A549 (cell line): ENCODE measurements around the gene SPEM1. TPM values are rescaled to one million over a fixed set of nuclear protein-coding genes. Genes with fewer than 3 reads are reported as not detected.

Experiments used
- ATAC-seq, 2 experiments: fragments of 200-7000 bp in 1 of 2; fragments of >200 bp in 1 of 2; cut with Nextera tagmentation in 1 of 2; cut with Tn5 transposase in 1 of 2; 3 replicates each; pipeline versions ENCODE4 v1.8.0 to v1.9.1; 2018 to 2020; ENCODE audit warnings: mild to moderate bottlenecking in 1 of 2, moderate library complexity in 1 of 2
- CTCF ChIA-PET: fragments of 300-600 bp; sonication (Branson Sonifier 250); formaldehyde crosslinking; extraction: SDS; loops from one replicate; lab custom pipeline; 2021; ENCODE audit warnings: antibody characterized with exemption, inconsistent platforms; lab: Yijun Ruan, JAX
- POLR2A ChIA-PET: fragments of 350-600 bp; formaldehyde crosslinking; extraction: SDS; loops from one replicate; lab custom pipeline; 2021; ENCODE audit warnings: antibody characterized with exemption, inconsistent platforms; lab: Yijun Ruan, JAX
- DNase-seq, 2 experiments: peaks; one replicate each; pipeline versions ENCODE4 v3.0.0 to v3.0.0-alpha.2; 2011 to 2016; ENCODE audit warnings: low read depth in 1 of 2, low spot score in 1 of 2
- FAIRE-seq: peaks from 2 replicates; lab custom pipeline; 2011; peaks lifted over from hg19 to GRCh38; lab: Jason Lieb, UNC
- H3K27ac ChIP-seq, 2 experiments: fragments of >200 bp; sonication (Bioruptor Twin); formaldehyde crosslinking; 3 replicates each; pipeline ENCODE4 v1.5.1; 2016 to 2017
- H3K4me1 ChIP-seq: fragments of >200 bp; sonication (Bioruptor Twin); formaldehyde crosslinking; 3 replicates; pipeline ENCODE4 v1.6.1; 2016
- H3K4me2 ChIP-seq: fragments of >200 bp; sonication (Bioruptor Twin); formaldehyde crosslinking; 3 replicates; pipeline ENCODE4 v1.6.1; 2016
- H3K4me3 ChIP-seq: fragments of >200 bp; sonication (Bioruptor Twin); formaldehyde crosslinking; 3 replicates; pipeline ENCODE4 v1.5.1; 2016
- H3K9me3 ChIP-seq: fragments of >200 bp; sonication (Bioruptor Twin); formaldehyde crosslinking; 3 replicates; pipeline ENCODE4 v1.6.1; 2016
- BHLHE40 ChIP-seq: IDR thresholded peaks from 2 replicates; pipeline ENCODE4 v1.6.1; 2012; ENCODE audit warnings: low read depth, low read length, inconsistent platforms
- CBX8 ChIP-seq: fragments of 200-600 bp; sonication (generic); IDR thresholded peaks from 2 replicates; pipeline ENCODE4 v1.6.1; 2016
- CHD2 ChIP-seq: fragments of 150-350 bp; IDR thresholded peaks from 2 replicates; pipeline ENCODE4 v1.6.1; 2014; ENCODE audit warnings: low read length; ENCODE audit not compliant: partially characterized antibody
- EHF ChIP-seq: fragments of 250-450 bp; sonication (Bioruptor Pico); IDR thresholded peaks from 2 replicates; pipeline ENCODE4 v1.5.0; 2020; ENCODE audit warnings: mild to moderate bottlenecking
- EHMT2 ChIP-seq: fragments of 200-600 bp; sonication (generic); IDR thresholded peaks from 2 replicates; pipeline ENCODE4 v1.6.1; 2016; ENCODE audit warnings: antibody characterized with exemption, low read depth, mild to moderate bottlenecking, moderate library complexity
- EP300 ChIP-seq, 2 experiments: fragments of >200 bp; sonication (Bioruptor Twin); formaldehyde crosslinking; IDR thresholded peaks; 2 replicates in 1 of 2; 3 replicates in 1 of 2; pipeline ENCODE4 v1.6.1; 2016 to 2017
- FOSL2 ChIP-seq, 2 experiments: fragments of 450-650 bp in 1 of 2; fragments of >200 bp in 1 of 2; sonication (Bioruptor Twin) in 1 of 2; formaldehyde crosslinking; IDR thresholded peaks; 2 replicates each; pipeline versions ENCODE4 v1.5.0 to v1.6.1; 2016 to 2020; ENCODE audit warnings: mild to moderate bottlenecking in 1 of 2, moderate library complexity in 1 of 2
- HDAC2 ChIP-seq: fragments of 200-600 bp; sonication (generic); IDR thresholded peaks from 2 replicates; pipeline ENCODE4 v1.6.1; 2016
- HEYL ChIP-seq: fragments of 250-450 bp; sonication (Bioruptor Pico); IDR thresholded peaks from 2 replicates; pipeline ENCODE4 v1.8.0; 2021; ENCODE audit warnings: mild to moderate bottlenecking, moderate library complexity
- JUN ChIP-seq, 2 experiments: fragments of >200 bp; sonication (Bioruptor Twin); formaldehyde crosslinking; IDR thresholded peaks; 2 replicates in 1 of 2; 3 replicates in 1 of 2; pipeline ENCODE4 v1.6.1; 2016 to 2017
- JUNB ChIP-seq: fragments of >200 bp; sonication (Bioruptor Twin); formaldehyde crosslinking; IDR thresholded peaks from 2 replicates; pipeline ENCODE4 v1.6.1; 2016
- MAFK ChIP-seq: fragments of 450-650 bp; IDR thresholded peaks from 2 replicates; pipeline ENCODE4 v1.6.1; 2014; ENCODE audit not compliant: partially characterized antibody
- MAZ ChIP-seq: fragments of 150-350 bp; IDR thresholded peaks from 2 replicates; pipeline ENCODE4 v1.6.1; 2014; ENCODE audit warnings: antibody characterized with exemption, low read depth, low read length, borderline replicate concordance
- PHF8 ChIP-seq: fragments of 200-600 bp; sonication (generic); IDR thresholded peaks from 2 replicates; pipeline ENCODE4 v1.6.1; 2016; ENCODE audit warnings: low read depth, mild to moderate bottlenecking, antibody characterized with exemption, moderate library complexity, borderline replicate concordance
- RAD21 ChIP-seq, 2 experiments: fragments of >200 bp in 1 of 2; sonication (Bioruptor Twin) in 1 of 2; formaldehyde crosslinking in 1 of 2; IDR thresholded peaks in 1 of 2; conservative IDR thresholded peaks in 1 of 2; 2 replicates in 1 of 2; 3 replicates in 1 of 2; pipeline ENCODE4 v1.6.1; 2012 to 2018; ENCODE audit warnings: inconsistent platforms in 1 of 2
- RARB ChIP-seq: fragments of 250-450 bp; sonication (Bioruptor Pico); IDR thresholded peaks from 2 replicates; pipeline ENCODE4 v1.8.0; 2021; ENCODE audit warnings: mild to moderate bottlenecking, moderate library complexity
- RNF2 ChIP-seq: fragments of 200-600 bp; sonication (generic); IDR thresholded peaks from 2 replicates; pipeline ENCODE4 v1.6.1; 2016; ENCODE audit warnings: low read depth, mild to moderate bottlenecking, antibody characterized with exemption, moderate library complexity, borderline replicate concordance
- TFCP2L1 ChIP-seq: fragments of 250-450 bp; sonication (Bioruptor Pico); IDR thresholded peaks from 2 replicates; pipeline ENCODE4 v1.5.0; 2021; ENCODE audit warnings: mild to moderate bottlenecking
- TP53 ChIP-seq: fragments of 250-450 bp; sonication (Bioruptor Pico); IDR thresholded peaks from 2 replicates; pipeline ENCODE4 v1.5.0; 2021; ENCODE audit warnings: mild to moderate bottlenecking, moderate library complexity
- ZC3H11A ChIP-seq: fragments of 450-650 bp; IDR thresholded peaks from 2 replicates; pipeline ENCODE4 v1.6.1; 2014; ENCODE audit warnings: antibody characterized with exemption, mild to moderate bottlenecking
- ZFP36 ChIP-seq: fragments of 450-650 bp; IDR thresholded peaks from 2 replicates; pipeline ENCODE4 v1.6.1; 2014; ENCODE audit warnings: borderline replicate concordance; ENCODE audit not compliant: partially characterized antibody
- WGBS: methylation state at CpG from one replicate; pipeline ENCODE4 v1.1.6; 2017; ENCODE audit errors: missing lambda C conversion rate; 5-methylcytosine and 5-hydroxymethylcytosine counted together
- polyA plus RNA-seq, 4 experiments: library from polyadenylated mRNA; depleted of rRNA in 3 of 4; stranded (reverse); fragments of >200 nt; fragmentation: RNase III in 1 of 4; extraction: RNeasy Plus Mini Kit Qiagen cat#74134 plus additional on column Dnase treatment in 1 of 4; gene quantifications; 2 replicates in 3 of 4; 3 replicates in 1 of 4; pipeline ENCODE4 v1.2.3, GENCODE V29; 2011 to 2017
- TF ChIP-seq, protein P1 (sequence below): IDR thresholded peaks from 2 replicates; pipeline ENCODE4 v1.6.1; 2012
- TF ChIP-seq, protein P2 (sequence below): fragments of 250-450 bp; sonication (Bioruptor Pico); IDR thresholded peaks from 2 replicates; pipeline ENCODE4 v1.5.0; 2021; ENCODE audit warnings: mild to moderate bottlenecking, moderate library complexity, borderline replicate concordance
- TF ChIP-seq, protein P3 (sequence below): fragments of 250-450 bp; sonication (Bioruptor Pico); IDR thresholded peaks from 2 replicates; pipeline ENCODE4 v1.5.0; 2020; ENCODE audit warnings: low read depth, mild to moderate bottlenecking, moderate library complexity
- TF ChIP-seq, protein P4 (sequence below): fragments of >200 bp; sonication (Bioruptor Twin); formaldehyde crosslinking; IDR thresholded peaks from 3 replicates; pipeline ENCODE4 v1.5.1; 2016

The SPEM1 gene
- polyA plus RNA-seq, 2 of the 4 experiments (the other 2 are of a cell fraction), result 0.09 TPM; not detected in 1

DNA sequence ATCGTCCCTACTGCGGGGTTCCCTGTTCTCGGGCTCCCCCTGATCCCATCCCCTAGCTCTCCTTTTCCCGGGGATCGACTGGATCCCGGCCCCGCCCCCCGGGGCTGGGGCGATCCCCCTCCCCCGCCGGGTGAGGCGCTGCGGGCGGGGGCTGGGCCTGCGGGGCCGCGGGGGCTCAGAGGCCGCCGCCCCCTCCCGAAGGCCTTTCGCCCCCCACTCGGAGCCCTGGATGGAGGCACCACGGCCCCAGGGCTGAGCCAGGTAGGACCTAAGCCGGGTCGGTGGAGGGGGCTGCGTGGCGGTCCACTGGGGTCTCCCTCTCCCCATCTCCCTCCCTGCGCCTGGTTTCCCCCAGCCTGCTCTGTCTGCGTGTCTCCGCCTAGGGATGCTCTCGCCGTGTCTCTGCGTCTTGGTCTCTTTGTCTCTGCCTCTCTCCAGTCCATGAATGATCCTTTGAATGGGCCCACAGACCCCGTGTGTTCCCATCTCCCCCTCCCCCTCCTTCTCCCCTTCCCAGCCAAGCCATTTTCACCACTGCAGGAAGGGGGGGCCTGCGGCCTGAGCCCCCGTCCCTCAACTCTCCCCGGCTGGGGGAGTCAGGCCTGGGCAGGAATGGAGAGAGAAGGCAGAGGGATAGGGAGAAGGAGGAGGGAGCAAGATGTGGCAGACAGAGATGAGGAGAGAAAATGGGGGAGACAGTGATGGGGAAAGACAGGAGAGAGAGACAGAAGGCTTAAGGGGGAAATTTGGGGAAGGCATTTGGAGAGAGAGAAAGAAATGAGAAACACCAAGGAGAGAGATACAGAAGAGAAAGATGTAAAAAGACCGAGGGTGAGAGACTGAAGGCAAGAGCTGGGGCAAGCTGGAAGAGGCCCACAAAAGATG, 14.5 kb upstream of the SPEM1 start:
- CTCF ChIA-PET, result interaction anchor here (0.5 to 3.2 kb wide), 7 partner anchors 18 to 156 kb away, joined by 3 to 15 read pairs (median 5); partner anchors contain the start of gene SENP3
- ATAC-seq, result no peak
- H3K27ac ChIP-seq, result peak overlapping the region; percentile 81 to 92
- no peak for DNase-seq
- POLR2A ChIA-PET, result interaction anchor here (1.2 kb wide), 2 partner anchors 11 to 31 kb away, joined by 3 to 4 read pairs; partner anchors contain the start of gene PLSCR3
- H3K4me1 ChIP-seq, result peaks cover 22% of the 10 kb centered on the region
- TF ChIP-seq EHF (CRISPR knock-in tag) (no peak), CBX8 (no peak), TFCP2L1 (CRISPR knock-in tag) (no peak), ZFP36 (no peak), ZC3H11A (no peak), EP300 (IDR thresholded peaks at IDR 0.05) (no peak), JUNB (no peak), HEYL (CRISPR knock-in tag) (no peak), RAD21 (conservative IDR thresholded peaks at IDR 0.05 in 1 of 2, IDR thresholded peaks at IDR 0.05 in 1 of 2) (no peak), PHF8 (no peak)
- TF ChIP-seq, protein P1, sequence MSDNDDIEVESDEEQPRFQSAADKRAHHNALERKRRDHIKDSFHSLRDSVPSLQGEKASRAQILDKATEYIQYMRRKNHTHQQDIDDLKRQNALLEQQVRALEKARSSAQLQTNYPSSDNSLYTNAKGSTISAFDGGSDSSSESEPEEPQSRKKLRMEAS, result no peak
- TF ChIP-seq, all 56 proteins: peak for 0
- H3K4me2 ChIP-seq, result peak overlapping the region; percentile 99
- peak overlapping the region; percentile 88 for H3K4me3 ChIP-seq
- no peaks in the 10 kb centered on the region for H3K9me3 ChIP-seq
- WGBS, result 52% methylated on average over 18 of the region's 38 CpGs
- no peak for FAIRE-seq

DNA sequence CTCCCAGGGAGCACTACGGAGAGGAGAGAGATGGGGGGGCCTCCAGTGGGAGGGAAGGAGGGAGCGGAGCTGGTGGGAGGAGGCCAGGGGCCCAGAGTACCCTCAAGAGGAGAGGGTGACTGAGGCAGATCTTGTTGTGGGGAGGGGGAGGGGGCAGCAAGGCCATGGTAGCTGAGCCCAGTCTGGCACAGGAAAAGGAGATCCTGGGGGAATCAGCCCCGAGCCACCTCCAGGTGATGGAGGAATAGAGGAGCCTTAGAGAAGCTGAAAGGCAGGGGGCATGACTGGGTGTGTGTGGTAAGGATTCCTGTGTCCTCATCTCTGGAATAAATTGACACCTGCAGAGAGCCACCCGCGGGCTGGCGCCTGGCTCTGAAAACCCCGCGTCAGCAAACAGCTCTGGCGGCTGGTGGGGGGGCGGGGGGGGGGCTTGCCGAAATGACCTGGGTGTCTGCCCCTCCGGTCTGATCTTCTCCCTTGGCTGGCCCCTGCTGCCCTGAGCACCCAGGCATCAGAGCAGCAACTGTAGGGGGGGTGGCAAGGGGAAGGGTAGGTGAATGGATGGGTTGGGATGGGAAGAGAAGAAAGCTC, 13.8 kb upstream of the SPEM1 start:
- peak; percentile 30 for TF ChIP-seq MAFK
- TF ChIP-seq, protein P2, sequence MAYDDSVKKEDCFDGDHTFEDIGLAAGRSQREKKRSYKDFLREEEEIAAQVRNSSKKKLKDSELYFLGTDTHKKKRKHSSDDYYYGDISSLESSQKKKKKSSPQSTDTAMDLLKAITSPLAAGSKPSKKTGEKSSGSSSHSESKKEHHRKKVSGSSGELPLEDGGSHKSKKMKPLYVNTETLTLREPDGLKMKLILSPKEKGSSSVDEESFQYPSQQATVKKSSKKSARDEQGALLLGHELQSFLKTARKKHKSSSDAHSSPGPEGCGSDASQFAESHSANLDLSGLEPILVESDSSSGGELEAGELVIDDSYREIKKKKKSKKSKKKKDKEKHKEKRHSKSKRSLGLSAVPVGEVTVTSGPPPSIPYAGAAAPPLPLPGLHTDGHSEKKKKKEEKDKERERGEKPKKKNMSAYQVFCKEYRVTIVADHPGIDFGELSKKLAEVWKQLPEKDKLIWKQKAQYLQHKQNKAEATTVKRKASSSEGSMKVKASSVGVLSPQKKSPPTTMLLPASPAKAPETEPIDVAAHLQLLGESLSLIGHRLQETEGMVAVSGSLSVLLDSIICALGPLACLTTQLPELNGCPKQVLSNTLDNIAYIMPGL (CRISPR knock-in tag), result no peak
- no peak for TF ChIP-seq FOSL2 (IDR thresholded peaks at IDR 0.05)
- no peak for TF ChIP-seq FOSL2 (CRISPR knock-in tag; IDR thresholded peaks at IDR 0.05)
- Histone ChIP-seq H3K4me3 (no peak overlapping the region), H3K4me2 (peak overlapping the region; percentile 99), H3K4me1 (peaks cover 19% of the 10 kb centered on the region), H3K27ac (no peak overlapping the region), H3K9me3 (no peaks in the 10 kb centered on the region)
- FAIRE-seq, result no peak
- WGBS, result 78% methylated on average over 11 of the region's 12 CpGs
- ATAC-seq, result no peak
- POLR2A ChIA-PET, result interaction anchor here (1.2 kb wide), 2 partner anchors 12 to 31 kb away, joined by 3 to 4 read pairs; partner anchors contain the start of gene PLSCR3
- CTCF ChIA-PET, result interaction anchor here (0.8 to 2.5 kb wide), 9 partner anchors 10 to 155 kb away, joined by 3 to 15 read pairs (median 3); partner anchors contain the start of gene SENP3
- no peak for DNase-seq

DNA sequence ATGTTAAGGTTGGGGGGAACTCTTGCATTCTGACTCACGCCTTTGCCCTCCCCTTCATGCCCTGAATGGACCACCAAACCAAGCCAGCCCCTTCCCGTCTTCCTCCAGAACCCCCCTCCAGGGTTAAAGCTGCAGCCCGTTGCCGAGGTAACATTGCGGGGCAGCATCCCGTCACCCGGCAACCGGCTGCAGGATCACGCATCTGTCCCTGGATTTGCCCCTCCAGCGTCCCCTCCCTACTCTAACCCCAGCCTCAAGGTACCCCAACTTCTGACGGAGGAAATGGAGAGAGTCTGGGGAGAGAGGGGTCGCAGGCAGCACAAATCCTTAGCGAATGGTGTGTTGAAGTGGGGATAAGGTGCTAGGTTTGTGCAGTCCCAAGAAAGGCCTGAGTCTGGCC, 13.0 kb upstream of the SPEM1 start:
- 89% methylated on average over 13 of the region's 13 CpGs for WGBS
- Histone ChIP-seq H3K4me2 (no peak overlapping the region), H3K9me3 (no peaks in the 10 kb centered on the region), H3K27ac (no peak overlapping the region), H3K4me3 (no peak overlapping the region), H3K4me1 (peaks cover 19% of the 10 kb centered on the region)
- CTCF ChIA-PET, result interaction anchor here (0.9 to 2.5 kb wide), 7 partner anchors 9 to 154 kb away, joined by 3 to 15 read pairs (median 4); partner anchors contain the start of gene SENP3
- POLR2A ChIA-PET, result interaction anchor here (1.2 kb wide), 1 partner anchor 13 kb away, joined by 4 read pairs; the partner anchor contains the start of gene PLSCR3
- DNase-seq (no peak), ATAC-seq (no peak), FAIRE-seq (no peak)
- no peak for TF ChIP-seq MAZ
- TF ChIP-seq TP53, result no peak
- TF ChIP-seq JUN (IDR thresholded peaks at IDR 0.05), result no peak
- no peak for TF ChIP-seq RARB (CRISPR knock-in tag)
- TF ChIP-seq CBX8, result no peak
- no peak for TF ChIP-seq RNF2
- no peak for TF ChIP-seq CHD2
- no peak for TF ChIP-seq HDAC2
- no peak for TF ChIP-seq JUNB
- TF ChIP-seq EHMT2, result no peak
- TF ChIP-seq BHLHE40, result no peak
- TF ChIP-seq, protein P1, result no peak
- TF ChIP-seq, protein P3, sequence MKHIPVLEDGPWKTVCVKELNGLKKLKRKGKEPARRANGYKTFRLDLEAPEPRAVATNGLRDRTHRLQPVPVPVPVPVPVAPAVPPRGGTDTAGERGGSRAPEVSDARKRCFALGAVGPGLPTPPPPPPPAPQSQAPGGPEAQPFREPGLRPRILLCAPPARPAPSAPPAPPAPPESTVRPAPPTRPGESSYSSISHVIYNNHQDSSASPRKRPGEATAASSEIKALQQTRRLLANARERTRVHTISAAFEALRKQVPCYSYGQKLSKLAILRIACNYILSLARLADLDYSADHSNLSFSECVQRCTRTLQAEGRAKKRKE (CRISPR knock-in tag), result no peak
- TF ChIP-seq, protein P4, sequence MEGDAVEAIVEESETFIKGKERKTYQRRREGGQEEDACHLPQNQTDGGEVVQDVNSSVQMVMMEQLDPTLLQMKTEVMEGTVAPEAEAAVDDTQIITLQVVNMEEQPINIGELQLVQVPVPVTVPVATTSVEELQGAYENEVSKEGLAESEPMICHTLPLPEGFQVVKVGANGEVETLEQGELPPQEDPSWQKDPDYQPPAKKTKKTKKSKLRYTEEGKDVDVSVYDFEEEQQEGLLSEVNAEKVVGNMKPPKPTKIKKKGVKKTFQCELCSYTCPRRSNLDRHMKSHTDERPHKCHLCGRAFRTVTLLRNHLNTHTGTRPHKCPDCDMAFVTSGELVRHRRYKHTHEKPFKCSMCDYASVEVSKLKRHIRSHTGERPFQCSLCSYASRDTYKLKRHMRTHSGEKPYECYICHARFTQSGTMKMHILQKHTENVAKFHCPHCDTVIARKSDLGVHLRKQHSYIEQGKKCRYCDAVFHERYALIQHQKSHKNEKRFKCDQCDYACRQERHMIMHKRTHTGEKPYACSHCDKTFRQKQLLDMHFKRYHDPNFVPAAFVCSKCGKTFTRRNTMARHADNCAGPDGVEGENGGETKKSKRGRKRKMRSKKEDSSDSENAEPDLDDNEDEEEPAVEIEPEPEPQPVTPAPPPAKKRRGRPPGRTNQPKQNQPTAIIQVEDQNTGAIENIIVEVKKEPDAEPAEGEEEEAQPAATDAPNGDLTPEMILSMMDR, result no peak
